ENCODE measurements around the gene MAP3K14.

The MAP3K14 gene

DNA sequence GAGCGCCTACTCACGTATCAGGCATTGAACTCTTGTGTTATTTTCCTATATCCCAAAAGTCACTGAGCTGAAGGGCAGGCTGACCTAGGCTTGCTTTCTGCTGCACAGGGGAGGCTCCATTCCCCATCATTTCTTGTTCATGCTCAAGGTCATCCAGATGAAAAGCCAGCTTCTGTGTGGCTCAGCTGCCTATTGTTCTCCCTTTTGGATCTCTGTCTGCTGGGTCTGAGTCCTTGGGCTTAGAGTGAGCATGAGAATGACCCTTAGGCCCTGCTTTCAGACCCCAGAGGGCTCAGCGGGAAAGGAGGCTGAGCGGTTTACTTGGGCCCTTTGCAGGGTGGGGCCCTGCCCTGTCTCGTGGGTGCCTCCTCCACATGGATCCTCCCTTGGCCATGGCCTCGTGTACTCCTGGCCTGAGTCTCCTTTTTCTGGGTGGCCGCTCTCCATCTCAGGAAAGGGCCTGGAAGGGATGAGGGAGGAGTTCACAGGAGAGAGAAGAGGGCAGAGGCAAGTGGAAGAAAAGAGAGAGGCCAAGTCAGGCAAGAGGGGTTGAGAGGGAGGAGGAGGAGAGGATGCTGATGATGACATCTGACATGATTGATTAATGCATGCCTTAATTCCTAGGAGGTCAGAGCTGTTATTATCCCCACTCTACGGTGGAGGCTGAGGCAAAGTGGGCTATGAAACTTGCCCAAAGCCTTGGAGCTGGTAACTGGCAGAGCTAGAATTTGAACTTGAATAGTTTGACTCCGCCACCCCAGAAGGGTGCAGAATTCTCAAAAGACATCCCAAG is 19.8 kb upstream of the MAP3K14 start:
- no peaks in the 10 kb centered on the region for H3K4me1 ChIP-seq (ENCODE audit: control insufficient read depth, insufficient read depth, low read length)
- H3K9me3 ChIP-seq (ENCODE audit: control insufficient read depth, insufficient read depth, low read length): no peaks in the 10 kb centered on the region
- H3K9ac ChIP-seq (ENCODE audit: low read depth, low read length): no peak overlapping the region
- no peaks in the 10 kb centered on the region for H3K36me3 ChIP-seq (ENCODE audit: control insufficient read depth, insufficient read depth, low read length)
- H3K4me3 ChIP-seq (ENCODE audit: low read depth, low read length): no peak overlapping the region
- peaks cover 41% of the 10 kb centered on the region for H3K27me3 ChIP-seq (ENCODE audit: control insufficient read depth, insufficient read depth, low read length)

GRCh38 chr17:45335721-45336120 is 18.9 kb upstream of the MAP3K14 start:
- Histone ChIP-seq H3K9me3 (ENCODE audit: control insufficient read depth, insufficient read depth, low read length) (no peaks in the 10 kb centered on the region), H3K4me1 (ENCODE audit: control insufficient read depth, insufficient read depth, low read length) (no peaks in the 10 kb centered on the region), H3K9ac (ENCODE audit: low read depth, low read length) (no peak overlapping the region), H3K27me3 (ENCODE audit: control insufficient read depth, insufficient read depth, low read length) (peaks cover 41% of the 10 kb centered on the region), H3K36me3 (ENCODE audit: control insufficient read depth, insufficient read depth, low read length) (no peaks in the 10 kb centered on the region), H3K4me3 (ENCODE audit: low read depth, low read length) (no peak overlapping the region)

- no peak overlapping the region for H3K9ac ChIP-seq (ENCODE audit: low read depth, low read length)
- H3K4me3 ChIP-seq (ENCODE audit: low read depth, low read length): no peak overlapping the region
- no peaks in the 10 kb centered on the region for H3K36me3 ChIP-seq (ENCODE audit: control insufficient read depth, insufficient read depth, low read length)
- H3K4me1 ChIP-seq (ENCODE audit: control insufficient read depth, insufficient read depth, low read length): no peaks in the 10 kb centered on the region
- H3K27me3 ChIP-seq (ENCODE audit: control insufficient read depth, insufficient read depth, low read length): peaks cover 41% of the 10 kb centered on the region
- H3K9me3 ChIP-seq (ENCODE audit: control insufficient read depth, insufficient read depth, low read length): no peaks in the 10 kb centered on the region
Observed at GRCh38 chr17:45334701-45335677, 18.2 kb upstream of the MAP3K14 start.

GRCh38 chr17:45334231-45334630 is 17.4 kb upstream of the MAP3K14 start:
- Histone ChIP-seq H3K9me3 (ENCODE audit: control insufficient read depth, insufficient read depth, low read length) (no peaks in the 10 kb centered on the region), H3K4me1 (ENCODE audit: control insufficient read depth, insufficient read depth, low read length) (peaks cover 5% of the 10 kb centered on the region), H3K9ac (ENCODE audit: low read depth, low read length) (no peak overlapping the region), H3K4me3 (ENCODE audit: low read depth, low read length) (no peak overlapping the region), H3K27me3 (ENCODE audit: control insufficient read depth, insufficient read depth, low read length) (peaks cover 41% of the 10 kb centered on the region), H3K36me3 (ENCODE audit: control insufficient read depth, insufficient read depth, low read length) (no peaks in the 10 kb centered on the region)

GRCh38 chr17:45333702-45334092 is 16.9 kb upstream of the MAP3K14 start:
- Histone ChIP-seq H3K36me3 (ENCODE audit: control insufficient read depth, insufficient read depth, low read length) (no peaks in the 10 kb centered on the region), H3K4me3 (ENCODE audit: low read depth, low read length) (no peak overlapping the region), H3K9me3 (ENCODE audit: control insufficient read depth, insufficient read depth, low read length) (no peaks in the 10 kb centered on the region), H3K9ac (ENCODE audit: low read depth, low read length) (no peak overlapping the region), H3K4me1 (ENCODE audit: control insufficient read depth, insufficient read depth, low read length) (peaks cover 5% of the 10 kb centered on the region), H3K27me3 (ENCODE audit: control insufficient read depth, insufficient read depth, low read length) (peaks cover 41% of the 10 kb centered on the region)

- Histone ChIP-seq H3K9me3 (ENCODE audit: control insufficient read depth, insufficient read depth, low read length) (no peaks in the 10 kb centered on the region), H3K4me1 (ENCODE audit: control insufficient read depth, insufficient read depth, low read length) (peaks cover 5% of the 10 kb centered on the region), H3K9ac (ENCODE audit: low read depth, low read length) (no peak overlapping the region), H3K36me3 (ENCODE audit: control insufficient read depth, insufficient read depth, low read length) (no peaks in the 10 kb centered on the region), H3K27me3 (ENCODE audit: control insufficient read depth, insufficient read depth, low read length) (peaks cover 41% of the 10 kb centered on the region), H3K4me3 (ENCODE audit: low read depth, low read length) (no peak overlapping the region)
Observed at GRCh38 chr17:45332989-45333701, 16.3 kb upstream of the MAP3K14 start.

- Histone ChIP-seq H3K9ac (ENCODE audit: low read depth, low read length) (no peak overlapping the region), H3K4me1 (ENCODE audit: control insufficient read depth, insufficient read depth, low read length) (peaks cover 5% of the 10 kb centered on the region), H3K27me3 (ENCODE audit: control insufficient read depth, insufficient read depth, low read length) (peaks cover 41% of the 10 kb centered on the region), H3K36me3 (ENCODE audit: control insufficient read depth, insufficient read depth, low read length) (no peaks in the 10 kb centered on the region), H3K9me3 (ENCODE audit: control insufficient read depth, insufficient read depth, low read length) (no peaks in the 10 kb centered on the region), H3K4me3 (ENCODE audit: low read depth, low read length) (no peak overlapping the region)
Observed at GRCh38 chr17:45332505-45332904, 15.7 kb upstream of the MAP3K14 start.

GRCh38 chr17:45326626-45327025 is 9.8 kb upstream of the MAP3K14 start:
- H3K4me1 ChIP-seq (ENCODE audit: control insufficient read depth, insufficient read depth, low read length): peaks cover 5% of the 10 kb centered on the region
- peaks cover 2% of the 10 kb centered on the region for H3K27me3 ChIP-seq (ENCODE audit: control insufficient read depth, insufficient read depth, low read length)
- H3K36me3 ChIP-seq (ENCODE audit: control insufficient read depth, insufficient read depth, low read length): no peaks in the 10 kb centered on the region
- H3K9ac ChIP-seq (ENCODE audit: low read depth, low read length): no peak overlapping the region
- H3K9me3 ChIP-seq (ENCODE audit: control insufficient read depth, insufficient read depth, low read length): no peaks in the 10 kb centered on the region
- no peak overlapping the region for H3K4me3 ChIP-seq (ENCODE audit: low read depth, low read length)

DNA sequence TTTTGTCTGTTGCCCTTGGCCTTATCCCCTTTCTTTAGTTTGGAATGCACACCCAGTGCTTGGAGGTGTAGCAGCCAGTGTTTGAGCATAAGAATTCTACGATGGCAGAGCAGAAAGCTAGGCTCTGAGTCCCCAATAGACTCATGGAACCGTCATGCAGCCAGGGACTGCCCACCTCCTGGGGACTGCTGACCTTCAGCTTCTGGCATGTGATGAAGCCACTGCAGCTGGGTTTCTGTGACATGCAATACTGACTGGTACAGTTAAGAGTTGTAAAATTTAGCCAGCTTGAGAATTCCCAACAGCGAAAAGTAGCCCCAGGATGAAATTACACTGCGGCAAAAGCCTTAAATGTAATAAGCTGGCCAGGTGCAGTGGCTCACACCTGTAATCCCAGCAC is 9.0 kb upstream of the MAP3K14 start:
- peaks cover 2% of the 10 kb centered on the region for H3K27me3 ChIP-seq (ENCODE audit: control insufficient read depth, insufficient read depth, low read length)
- H3K9ac ChIP-seq (ENCODE audit: low read depth, low read length): no peak overlapping the region
- H3K4me3 ChIP-seq (ENCODE audit: low read depth, low read length): no peak overlapping the region
- H3K4me1 ChIP-seq (ENCODE audit: control insufficient read depth, insufficient read depth, low read length): peaks cover 5% of the 10 kb centered on the region
- H3K36me3 ChIP-seq (ENCODE audit: control insufficient read depth, insufficient read depth, low read length): no peaks in the 10 kb centered on the region
- H3K9me3 ChIP-seq (ENCODE audit: control insufficient read depth, insufficient read depth, low read length): no peaks in the 10 kb centered on the region

DNA sequence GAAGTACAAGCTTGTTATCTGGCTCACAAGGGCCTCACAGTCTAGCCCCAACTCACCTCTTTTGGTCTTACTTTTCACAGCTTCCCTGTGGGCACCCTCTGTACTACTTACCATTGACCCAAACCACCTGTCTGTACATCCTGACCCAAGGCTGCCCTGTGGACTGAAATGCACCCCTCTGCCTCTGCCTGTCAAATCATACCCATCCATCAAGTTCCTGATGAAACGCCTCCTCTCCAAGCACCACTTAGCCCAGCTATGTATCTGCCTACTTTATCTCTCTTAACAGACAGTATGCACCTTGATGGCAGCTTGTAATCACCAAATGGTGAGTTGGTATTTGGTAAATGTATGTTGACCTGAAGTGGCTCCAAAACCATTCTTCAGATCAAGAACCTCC is 7.5 kb upstream of the MAP3K14 start:
- H3K4me3 ChIP-seq (ENCODE audit: low read depth, low read length): no peak overlapping the region
- H3K9ac ChIP-seq (ENCODE audit: low read depth, low read length): no peak overlapping the region
- H3K27me3 ChIP-seq (ENCODE audit: control insufficient read depth, insufficient read depth, low read length): peaks cover 2% of the 10 kb centered on the region
- H3K36me3 ChIP-seq (ENCODE audit: control insufficient read depth, insufficient read depth, low read length): no peaks in the 10 kb centered on the region
- H3K4me1 ChIP-seq (ENCODE audit: control insufficient read depth, insufficient read depth, low read length): no peaks in the 10 kb centered on the region
- no peaks in the 10 kb centered on the region for H3K9me3 ChIP-seq (ENCODE audit: control insufficient read depth, insufficient read depth, low read length)

DNA sequence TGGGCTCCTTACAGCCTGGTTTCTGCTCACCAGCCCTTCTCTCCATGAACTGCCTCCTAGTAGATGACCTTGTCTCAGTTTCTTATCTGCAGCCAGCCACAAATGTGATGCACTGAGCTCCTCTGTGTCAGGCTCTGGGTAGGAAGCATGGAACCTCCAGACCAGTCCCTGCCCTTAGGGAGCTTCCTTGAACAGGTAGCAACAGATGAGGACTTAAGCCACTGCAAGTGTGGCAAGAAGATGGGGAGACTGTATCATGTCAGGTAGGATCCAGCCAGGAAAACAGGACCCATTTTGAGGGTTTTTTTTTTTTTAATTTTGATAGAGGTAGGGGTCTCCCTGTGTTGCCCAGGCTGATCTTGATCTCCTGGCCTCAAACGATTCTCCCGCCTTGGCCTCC is 5.3 kb upstream of the MAP3K14 start:
- H3K4me1 ChIP-seq (ENCODE audit: control insufficient read depth, insufficient read depth, low read length): peaks cover 4% of the 10 kb centered on the region
- H3K27me3 ChIP-seq (ENCODE audit: control insufficient read depth, insufficient read depth, low read length): peaks cover 2% of the 10 kb centered on the region
- no peaks in the 10 kb centered on the region for H3K9me3 ChIP-seq (ENCODE audit: control insufficient read depth, insufficient read depth, low read length)
- no peak overlapping the region for H3K9ac ChIP-seq (ENCODE audit: low read depth, low read length)
- no peaks in the 10 kb centered on the region for H3K36me3 ChIP-seq (ENCODE audit: control insufficient read depth, insufficient read depth, low read length)
- H3K4me3 ChIP-seq (ENCODE audit: low read depth, low read length): no peak overlapping the region
